ENCODE data around the gene MLH3.

MLH3 gene

DNA sequence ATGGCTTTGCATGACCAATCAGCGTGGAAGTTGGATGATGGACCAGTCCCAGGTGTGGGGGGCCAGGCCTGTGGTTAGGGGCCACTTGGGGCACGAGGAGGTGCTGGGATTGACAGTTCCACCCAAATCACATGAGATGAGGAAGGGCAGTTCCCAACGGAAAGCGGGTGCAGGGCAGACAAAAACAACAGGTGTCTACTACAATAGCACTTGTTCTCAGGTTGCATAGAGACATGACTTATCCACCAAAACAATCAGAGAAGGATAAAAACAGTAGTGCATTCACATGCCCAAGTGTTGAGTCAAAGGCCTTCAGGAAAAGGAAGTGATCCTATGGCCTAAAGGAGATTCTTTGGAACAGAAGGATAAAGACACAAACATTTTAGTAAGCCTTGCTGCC, 63.1 kb downstream of the MLH3 start:
- no peak overlapping the region for H3K4me3 ChIP-seq (ENCODE audit: low read length)
- TF ChIP-seq, protein P1, sequence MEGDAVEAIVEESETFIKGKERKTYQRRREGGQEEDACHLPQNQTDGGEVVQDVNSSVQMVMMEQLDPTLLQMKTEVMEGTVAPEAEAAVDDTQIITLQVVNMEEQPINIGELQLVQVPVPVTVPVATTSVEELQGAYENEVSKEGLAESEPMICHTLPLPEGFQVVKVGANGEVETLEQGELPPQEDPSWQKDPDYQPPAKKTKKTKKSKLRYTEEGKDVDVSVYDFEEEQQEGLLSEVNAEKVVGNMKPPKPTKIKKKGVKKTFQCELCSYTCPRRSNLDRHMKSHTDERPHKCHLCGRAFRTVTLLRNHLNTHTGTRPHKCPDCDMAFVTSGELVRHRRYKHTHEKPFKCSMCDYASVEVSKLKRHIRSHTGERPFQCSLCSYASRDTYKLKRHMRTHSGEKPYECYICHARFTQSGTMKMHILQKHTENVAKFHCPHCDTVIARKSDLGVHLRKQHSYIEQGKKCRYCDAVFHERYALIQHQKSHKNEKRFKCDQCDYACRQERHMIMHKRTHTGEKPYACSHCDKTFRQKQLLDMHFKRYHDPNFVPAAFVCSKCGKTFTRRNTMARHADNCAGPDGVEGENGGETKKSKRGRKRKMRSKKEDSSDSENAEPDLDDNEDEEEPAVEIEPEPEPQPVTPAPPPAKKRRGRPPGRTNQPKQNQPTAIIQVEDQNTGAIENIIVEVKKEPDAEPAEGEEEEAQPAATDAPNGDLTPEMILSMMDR (conservative IDR thresholded peaks at IDR 0.05; ENCODE audit: low read depth, low read length) = no peak
- DNase-seq (ENCODE audit: low read depth) = no peak

DNA sequence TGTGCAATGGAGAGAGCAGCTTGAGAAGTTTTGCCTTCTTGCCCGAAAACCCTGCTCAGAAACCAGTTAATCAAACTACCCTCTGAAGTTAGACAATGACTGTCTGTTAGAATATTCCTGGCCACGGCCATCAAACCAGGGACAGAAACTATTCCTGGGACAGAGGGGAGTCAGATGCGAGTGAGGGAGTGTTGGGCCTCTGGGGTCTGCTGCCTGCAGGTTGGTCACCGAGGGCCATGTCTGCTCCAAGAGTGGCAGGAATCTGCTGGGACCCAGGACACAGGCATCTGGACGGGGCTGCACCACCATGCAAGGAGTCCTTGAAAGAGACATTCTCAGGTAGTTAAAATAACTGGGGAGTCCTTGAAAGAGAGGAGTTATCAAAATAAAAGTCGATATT, 65.5 kb downstream of the MLH3 start:
- TF ChIP-seq, protein P1 (conservative IDR thresholded peaks at IDR 0.05; ENCODE audit: low read depth, low read length) = no peak
- H3K4me3 ChIP-seq (ENCODE audit: low read length) = no peak overlapping the region
- DNase-seq (ENCODE audit: low read depth) = no peak

DNA sequence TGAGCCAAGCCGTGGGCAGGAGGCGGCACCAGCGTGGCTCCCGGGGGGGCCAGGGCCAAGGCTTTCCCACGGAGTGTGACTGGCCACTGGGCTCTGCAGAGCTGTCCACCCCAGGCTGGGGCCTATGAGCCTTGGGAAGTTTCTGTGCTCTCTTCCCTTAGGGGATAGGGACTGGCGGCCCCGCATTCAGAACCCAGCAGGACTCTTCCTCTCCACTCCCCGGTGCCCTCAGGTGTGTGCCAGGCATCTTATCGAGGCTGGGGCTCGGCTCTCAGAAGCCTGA, 66.3 kb downstream of the MLH3 start:
- TF ChIP-seq, protein P1 (conservative IDR thresholded peaks at IDR 0.05; ENCODE audit: low read depth, low read length) = no peak
- no peak for DNase-seq (ENCODE audit: low read depth)
- no peak overlapping the region for H3K4me3 ChIP-seq (ENCODE audit: low read length)

DNA sequence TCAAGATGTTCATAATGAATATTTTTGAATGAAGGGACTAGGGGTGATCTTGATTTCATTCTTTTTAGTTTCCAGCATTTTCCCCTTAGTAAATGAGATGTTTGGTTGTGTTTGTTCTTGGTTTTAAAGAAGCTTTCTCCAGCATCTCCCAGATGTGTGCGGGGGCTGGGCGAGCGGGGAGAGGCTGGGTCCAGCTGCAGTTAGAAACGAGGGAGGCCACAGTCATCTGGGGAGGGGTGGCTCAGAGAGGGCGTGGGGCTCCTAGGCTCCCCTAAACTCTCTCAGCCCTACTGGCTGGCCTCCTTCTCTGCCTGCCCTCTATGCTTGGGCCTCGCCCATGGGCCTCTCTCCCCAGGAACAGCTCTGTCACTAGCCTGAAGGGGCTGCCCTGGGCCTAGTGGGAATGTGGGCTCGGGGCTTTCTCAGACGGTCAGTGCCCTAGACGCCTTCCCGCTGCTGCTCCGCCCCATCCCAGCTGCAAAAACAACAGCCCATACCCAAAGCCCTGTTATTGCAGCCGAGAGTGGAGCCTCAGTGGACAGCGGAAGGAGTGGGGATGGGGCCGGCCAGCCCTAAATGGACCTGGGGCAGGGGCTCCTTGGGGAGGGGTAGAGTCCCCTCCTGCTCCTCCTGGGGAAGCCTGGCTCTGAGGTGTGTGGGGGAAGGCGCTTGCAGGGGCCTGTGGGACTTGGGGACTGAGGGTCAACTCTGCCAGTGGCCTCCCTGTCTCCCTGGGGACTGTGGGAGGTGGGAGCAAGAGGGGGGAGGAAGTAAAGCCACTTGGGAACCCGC, 66.8 kb downstream of the MLH3 start:
- H3K4me3 ChIP-seq (ENCODE audit: low read length) = no peak overlapping the region
- TF ChIP-seq, protein P1 (conservative IDR thresholded peaks at IDR 0.05; ENCODE audit: low read depth, low read length) = no peak
- no peak for DNase-seq (ENCODE audit: low read depth)

DNA sequence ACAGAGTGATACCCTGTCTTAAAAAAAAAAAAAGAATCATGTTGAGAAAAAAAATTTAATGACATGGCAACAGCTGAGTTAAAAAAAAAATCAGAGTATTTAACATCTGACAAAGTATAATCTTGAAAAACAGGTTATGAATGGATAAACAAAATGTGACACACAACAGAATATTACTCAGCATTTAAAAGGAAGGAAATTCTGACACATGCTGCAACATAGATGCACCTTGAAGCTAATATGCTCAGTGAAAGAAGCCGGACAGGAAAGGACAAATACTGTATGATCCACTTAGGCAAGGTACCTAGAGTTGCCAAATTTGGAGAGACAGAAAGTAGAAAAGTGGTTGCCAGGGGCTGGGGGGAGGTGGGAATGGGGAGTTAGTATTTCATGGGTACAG, 67.9 kb downstream of the MLH3 start:
- no peak overlapping the region for H3K4me3 ChIP-seq (ENCODE audit: low read length)
- TF ChIP-seq, protein P1 (conservative IDR thresholded peaks at IDR 0.05; ENCODE audit: low read depth, low read length) = no peak
- DNase-seq (ENCODE audit: low read depth) = no peak

DNA sequence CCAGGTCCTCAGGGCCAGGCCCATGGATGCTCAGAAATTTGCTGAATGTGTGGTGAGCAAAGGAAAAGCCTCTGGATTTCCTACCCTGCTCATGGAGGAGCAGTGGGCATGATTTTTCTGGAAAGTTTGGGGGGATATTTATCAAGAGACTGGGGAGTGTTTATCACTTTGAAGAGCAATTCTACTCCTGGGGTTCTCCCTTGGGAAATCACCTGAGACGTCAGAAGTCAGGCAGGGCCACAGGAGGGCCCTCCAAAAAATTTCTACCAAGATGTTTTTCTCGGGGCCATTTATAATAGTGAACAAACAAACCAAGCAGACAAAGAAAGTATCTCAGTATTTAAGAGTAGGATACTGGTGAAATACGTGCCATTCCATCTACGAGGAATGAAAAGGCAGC, 68.6 kb downstream of the MLH3 start:
- no peak overlapping the region for H3K4me3 ChIP-seq (ENCODE audit: low read length)
- TF ChIP-seq, protein P1 (conservative IDR thresholded peaks at IDR 0.05; ENCODE audit: low read depth, low read length) = no peak
- no peak for DNase-seq (ENCODE audit: low read depth)

DNA sequence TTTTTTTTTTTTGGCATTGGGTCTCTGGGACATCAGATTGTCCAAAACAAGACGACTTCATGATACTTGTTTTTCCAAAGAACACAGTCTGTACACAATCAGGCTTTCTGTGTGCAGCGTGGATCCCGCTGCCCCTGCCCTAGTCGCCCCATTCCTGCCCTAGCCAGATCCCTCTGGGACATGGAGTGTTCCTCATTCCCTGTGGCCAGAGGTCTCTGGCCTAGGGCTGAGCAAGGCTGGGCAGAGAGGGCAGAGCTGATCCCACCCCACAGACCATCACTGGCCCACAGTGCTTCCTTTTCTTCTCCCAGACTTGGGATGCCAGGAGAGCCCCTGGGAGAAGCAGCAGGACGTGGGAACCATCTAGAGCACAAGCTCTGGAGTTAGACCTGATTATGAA, 69.4 kb downstream of the MLH3 start:
- H3K4me3 ChIP-seq (ENCODE audit: low read length) = no peak overlapping the region
- TF ChIP-seq, protein P1 (conservative IDR thresholded peaks at IDR 0.05; ENCODE audit: low read depth, low read length) = no peak
- DNase-seq (ENCODE audit: low read depth) = no peak
